Subcutaneous abdominal adipose tissue (tissue), 5 donors: Measurements from ENCODE around the gene APLN.

ENCODE experiments used
- H3K27ac ChIP-seq: one replicate; pipeline ENCODE4 v1.7.0; 2013; ENCODE audit warnings: low read depth, mild to moderate bottlenecking, inconsistent platforms, low read length, moderate library complexity
- H3K27me3 ChIP-seq, 5 donors: one replicate each; pipeline ENCODE4 v1.7.0; 2013; ENCODE audit warnings: low read length in 5 of 5, inconsistent platforms in 1 of 5; ENCODE audit not compliant: control insufficient read depth in 5 of 5, insufficient read depth in 4 of 5
- H3K36me3 ChIP-seq, 5 donors: one replicate each; pipeline ENCODE4 v1.7.0; 2013; ENCODE audit warnings: low read length in 5 of 5; ENCODE audit not compliant: control insufficient read depth in 5 of 5, insufficient read depth in 5 of 5
- H3K4me1 ChIP-seq, 5 donors: one replicate each; pipeline ENCODE4 v1.7.0; 2013; ENCODE audit warnings: low read length in 5 of 5, mild to moderate bottlenecking in 3 of 5, moderate library complexity in 1 of 5; ENCODE audit not compliant: control insufficient read depth in 5 of 5, insufficient read depth in 5 of 5
- H3K4me3 ChIP-seq, 5 donors: one replicate each; pipeline ENCODE4 v1.7.0; 2013; ENCODE audit warnings: low read length in 5 of 5, low read depth in 1 of 5
- H3K9ac ChIP-seq, 5 donors: one replicate each; pipeline ENCODE4 v1.7.0; 2013; ENCODE audit warnings: low read length in 5 of 5, mild to moderate bottlenecking in 4 of 5, moderate library complexity in 3 of 5
- H3K9me3 ChIP-seq, 5 donors: one replicate each; pipeline ENCODE4 v1.7.0; 2013; ENCODE audit warnings: low read length in 5 of 5; ENCODE audit not compliant: control insufficient read depth in 5 of 5
- donor health status: healthy.
- donor health status: healthy.
- donor health status: healthy.
- donor health status: healthy.
- donor health status: healthy.

Gene APLN

GRCh38 chrX:129652565-129653169, 2.1 kb downstream of the APLN start:
- no peaks in the 10 kb centered on the region for H3K9me3 ChIP-seq
- no peak overlapping the region for H3K9ac ChIP-seq
- peaks cover 0 to 49% (median 30%) of the 10 kb centered on the region in 5 donors for H3K27me3 ChIP-seq
- H3K4me3 ChIP-seq: no peak overlapping the region
- H3K4me1 ChIP-seq: peaks cover 0 to 24% (median 15%) of the 10 kb centered on the region in 5 donors
- no peak overlapping the region for H3K27ac ChIP-seq
- no peaks in the 10 kb centered on the region for H3K36me3 ChIP-seq

GRCh38 chrX:129651756-129652564, 2.8 kb downstream of the APLN start:
- H3K27me3 ChIP-seq: peaks cover 0 to 49% (median 30%) of the 10 kb centered on the region in 5 donors
- no peaks in the 10 kb centered on the region for H3K9me3 ChIP-seq
- H3K4me3 ChIP-seq: no peak overlapping the region
- H3K36me3 ChIP-seq: no peaks in the 10 kb centered on the region
- no peak overlapping the region for H3K9ac ChIP-seq
- no peak overlapping the region for H3K27ac ChIP-seq
- peaks cover 0 to 24% (median 15%) of the 10 kb centered on the region in 5 donors for H3K4me1 ChIP-seq

GRCh38 chrX:129650821-129651510, 3.8 kb downstream of the APLN start:
- H3K9ac ChIP-seq: no peak overlapping the region
- no peak overlapping the region for H3K27ac ChIP-seq
- peaks cover 0 to 24% (median 15%) of the 10 kb centered on the region in 5 donors for H3K4me1 ChIP-seq
- H3K27me3 ChIP-seq: peaks cover 1 to 54% (median 38%) of the 10 kb centered on the region in 5 donors
- no peaks in the 10 kb centered on the region for H3K36me3 ChIP-seq
- no peak overlapping the region for H3K4me3 ChIP-seq
- no peaks in the 10 kb centered on the region for H3K9me3 ChIP-seq

GRCh38 chrX:129650183-129650689, 4.5 kb downstream of the APLN start:
- Histone ChIP-seq H3K36me3 (no peaks in the 10 kb centered on the region), H3K9me3 (no peaks in the 10 kb centered on the region), H3K4me3 (no peak overlapping the region), H3K27me3 (peaks cover 2 to 51% (median 38%) of the 10 kb centered on the region in 5 donors), H3K4me1 (peaks cover 0 to 21% (median 13%) of the 10 kb centered on the region in 5 donors), H3K9ac (no peak overlapping the region), H3K27ac (no peak overlapping the region)

DNA sequence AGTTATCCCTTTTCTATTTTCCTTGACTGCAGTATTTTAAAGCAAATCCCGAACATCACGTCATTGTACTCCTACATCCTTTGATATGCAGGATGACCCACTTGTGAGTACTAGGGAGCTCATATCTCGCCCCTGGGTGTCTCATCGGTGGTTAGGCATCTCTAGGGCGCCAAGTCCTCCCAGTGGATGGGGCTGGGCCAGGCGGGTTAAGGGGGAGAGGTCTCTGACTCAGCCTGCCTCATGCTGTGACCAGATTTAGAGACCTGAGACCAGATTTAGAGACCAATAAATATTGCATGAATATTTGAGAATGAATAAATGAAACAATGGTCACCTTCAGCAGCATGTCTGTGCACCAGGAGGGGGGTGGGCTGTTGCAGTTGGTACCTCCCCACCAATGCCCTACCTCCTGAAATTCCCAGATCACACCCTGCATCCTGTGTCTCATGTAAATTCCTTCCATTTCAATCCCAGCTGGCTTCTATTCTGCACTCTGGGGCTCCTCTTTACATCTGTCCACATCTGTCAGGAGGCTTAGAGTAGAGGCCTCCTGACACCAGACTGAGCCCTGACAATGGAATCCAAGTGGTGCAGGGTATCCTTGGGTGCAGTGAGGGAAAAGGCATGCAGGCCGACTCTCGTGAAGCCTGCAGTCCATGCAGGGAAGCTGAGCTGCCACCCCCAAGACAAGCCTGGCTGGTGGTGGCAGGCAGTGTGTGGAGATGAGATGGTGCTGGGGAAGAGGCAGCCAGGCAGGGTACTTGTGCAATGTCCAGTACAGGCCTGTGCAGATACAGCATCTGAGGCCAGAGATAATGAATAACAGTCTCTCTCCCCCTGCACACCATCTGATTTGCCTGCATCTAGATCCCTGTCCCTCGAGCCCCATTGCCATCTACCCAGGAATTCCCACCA, 5.2 kb downstream of the APLN start:
- no peak overlapping the region for H3K4me3 ChIP-seq
- H3K9ac ChIP-seq: no peak overlapping the region
- peaks cover 2 to 49% (median 38%) of the 10 kb centered on the region in 5 donors for H3K27me3 ChIP-seq
- no peak overlapping the region for H3K27ac ChIP-seq
- H3K4me1 ChIP-seq: peaks cover 0 to 16% (median 9%) of the 10 kb centered on the region in 5 donors
- no peaks in the 10 kb centered on the region for H3K9me3 ChIP-seq
- H3K36me3 ChIP-seq: no peaks in the 10 kb centered on the region

GRCh38 chrX:129648514-129649267, 6.1 kb downstream of the APLN start:
- Histone ChIP-seq H3K27me3 (peaks cover 2 to 49% (median 36%) of the 10 kb centered on the region in 5 donors), H3K9ac (no peak overlapping the region), H3K36me3 (no peaks in the 10 kb centered on the region), H3K4me3 (no peak overlapping the region), H3K4me1 (peaks cover 0 to 10% (median 2%) of the 10 kb centered on the region in 5 donors), H3K9me3 (no peaks in the 10 kb centered on the region), H3K27ac (no peak overlapping the region)

DNA sequence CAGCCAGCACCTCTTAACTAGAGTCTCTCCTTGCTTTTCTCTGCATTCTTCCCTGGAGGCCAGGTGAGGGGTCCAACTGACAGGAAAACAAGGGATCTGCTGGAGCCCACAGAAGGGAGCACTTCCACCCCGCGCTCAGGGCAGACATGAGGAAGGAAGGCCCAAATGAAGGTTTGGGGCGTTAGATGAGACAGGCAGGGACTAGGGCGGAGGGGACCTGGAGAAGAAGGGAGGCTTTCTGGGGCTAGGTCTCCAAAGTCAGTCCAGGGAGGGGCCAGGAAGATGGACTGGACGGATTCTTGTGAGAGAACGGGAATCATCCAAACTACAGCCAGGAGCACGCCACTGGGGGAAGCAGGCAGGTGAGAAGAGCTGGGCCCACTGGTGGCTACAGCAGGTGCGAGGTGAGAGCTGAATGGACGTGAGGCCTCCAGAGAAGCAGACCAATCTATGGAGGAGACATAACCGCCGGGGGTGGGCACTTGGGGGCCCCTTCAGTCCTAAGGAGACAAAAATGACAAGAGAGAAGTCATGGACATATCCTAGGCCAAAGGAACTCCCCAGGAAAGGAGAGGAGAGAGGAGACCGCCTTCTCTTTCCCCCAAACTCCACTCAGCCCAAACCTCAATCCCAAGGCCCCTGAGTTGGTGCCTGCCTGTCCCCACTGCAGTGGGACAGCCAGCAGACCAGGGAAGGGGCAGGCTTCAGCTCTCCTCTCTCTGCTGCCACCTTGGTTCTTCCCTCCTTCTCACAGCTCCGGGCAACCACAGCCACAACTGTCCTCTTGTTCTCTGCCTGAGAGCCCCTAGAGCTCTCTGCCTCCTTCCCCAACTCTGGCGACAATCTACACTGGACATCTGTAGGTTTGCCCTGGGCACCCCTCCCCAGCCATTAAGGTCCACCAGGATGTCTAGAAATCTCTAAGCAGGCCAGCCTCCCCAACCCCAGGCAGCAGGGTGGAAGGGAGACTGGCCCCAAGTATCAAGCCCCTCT, 7.0 kb downstream of the APLN start:
- no peak overlapping the region for H3K27ac ChIP-seq
- no peak overlapping the region for H3K9ac ChIP-seq
- H3K4me1 ChIP-seq: peaks cover 0 to 4% (median 3%) of the 10 kb centered on the region in 5 donors
- H3K9me3 ChIP-seq: no peaks in the 10 kb centered on the region
- H3K4me3 ChIP-seq: no peak overlapping the region
- H3K27me3 ChIP-seq: peaks cover 2 to 40% (median 27%) of the 10 kb centered on the region in 5 donors
- no peaks in the 10 kb centered on the region for H3K36me3 ChIP-seq
